Myocyte (in vitro differentiated cells): ENCODE data around the gene FAM50A. TPM values are rescaled to one million over a fixed set of nuclear protein-coding genes. Genes with fewer than 3 reads are reported as not detected.
"Not testable (repeated sequence)": the region's sequence is repeated elsewhere in the genome, so short reads cannot be mapped to it uniquely, and the experiment has no call there.

Experiments used
- DNase-seq: peaks from one replicate; pipeline ENCODE4 v3.0.0-alpha.2; 2012; ENCODE audit warnings: low read depth
- total RNA-seq: library from RNA; depleted of rRNA; stranded (reverse); fragments of >200 nt; gene quantifications from 2 replicates; pipeline ENCODE4 v1.2.3, GENCODE V29; 2014

The FAM50A gene
- total RNA-seq, 1 donor from 2014 or later: 85.0 TPM

DNA sequence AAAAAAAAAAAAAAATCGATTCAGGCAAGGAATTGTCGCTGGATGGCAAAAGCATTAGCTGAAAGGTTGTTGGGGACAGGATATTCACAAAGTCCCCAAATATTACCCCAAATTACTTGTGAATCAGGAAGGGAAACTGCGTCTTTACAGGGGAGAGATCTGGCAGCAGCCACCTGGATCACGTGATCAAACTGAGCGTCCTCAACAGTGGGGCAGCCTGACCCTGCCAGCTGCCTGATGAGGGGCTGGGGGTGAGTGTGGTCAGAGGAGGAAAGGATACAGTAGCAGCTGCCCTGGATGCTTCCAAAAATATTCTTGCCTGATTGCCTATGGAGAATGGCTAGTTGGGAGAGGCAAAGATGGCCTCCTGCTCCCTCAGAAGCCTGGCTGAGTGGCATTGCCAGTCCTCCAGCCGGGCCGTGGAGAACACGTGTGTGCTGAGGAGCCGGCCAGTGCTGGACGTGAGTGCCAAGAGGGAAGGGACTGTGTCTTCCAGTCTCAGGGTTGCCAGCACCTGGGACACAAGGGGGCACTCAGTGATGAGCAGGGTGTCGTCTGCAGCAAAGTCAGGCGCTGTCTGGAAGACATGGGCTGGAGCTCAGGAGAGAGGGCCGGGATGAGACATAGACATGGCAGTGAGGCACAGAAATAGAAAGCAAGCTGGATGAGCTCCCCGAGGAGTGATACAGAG, 38.1 kb downstream of the FAM50A start:
- DNase-seq: peak; percentile 58

DNA sequence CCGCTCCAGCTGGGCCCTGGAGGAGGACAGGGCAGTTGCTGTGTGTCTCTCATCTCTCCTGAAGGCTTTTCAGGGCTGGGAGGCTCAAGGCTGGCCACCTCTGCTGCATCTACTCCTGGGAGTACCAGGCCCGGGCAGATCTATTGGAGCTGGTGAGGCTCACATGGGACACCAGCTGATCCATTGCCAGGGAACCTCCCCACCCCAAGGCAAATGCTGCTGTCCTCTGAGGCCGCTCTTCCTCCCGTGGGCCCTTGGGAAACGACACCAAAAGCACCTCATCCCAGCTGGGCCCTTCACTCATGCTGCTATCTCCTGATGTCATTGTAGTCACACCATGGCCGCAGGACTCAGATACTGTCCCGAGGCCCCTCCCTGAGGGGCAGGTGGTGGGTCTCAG, 38.8 kb downstream of the FAM50A start:
- DNase-seq: peak; percentile 49

DNA sequence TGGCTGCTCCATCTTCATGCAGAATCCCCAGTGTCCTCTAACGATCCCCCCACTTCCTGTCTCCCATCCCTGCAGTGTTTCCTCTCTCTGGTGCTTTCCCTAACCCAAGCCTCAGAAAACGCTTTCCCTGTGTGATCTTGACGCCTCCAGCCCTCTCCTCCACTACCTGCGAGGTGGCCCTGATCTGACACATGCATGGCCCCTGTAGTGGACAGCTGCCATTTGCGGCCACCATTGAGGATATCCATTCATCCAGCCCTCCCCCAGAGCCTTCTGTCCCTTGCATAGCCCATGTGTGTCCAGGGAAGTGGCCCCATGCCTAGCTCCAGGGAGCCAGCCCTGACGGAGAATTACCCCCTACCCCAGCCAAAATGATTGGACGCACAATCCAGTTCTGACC, 39.4 kb downstream of the FAM50A start:
- DNase-seq: no peak

DNA sequence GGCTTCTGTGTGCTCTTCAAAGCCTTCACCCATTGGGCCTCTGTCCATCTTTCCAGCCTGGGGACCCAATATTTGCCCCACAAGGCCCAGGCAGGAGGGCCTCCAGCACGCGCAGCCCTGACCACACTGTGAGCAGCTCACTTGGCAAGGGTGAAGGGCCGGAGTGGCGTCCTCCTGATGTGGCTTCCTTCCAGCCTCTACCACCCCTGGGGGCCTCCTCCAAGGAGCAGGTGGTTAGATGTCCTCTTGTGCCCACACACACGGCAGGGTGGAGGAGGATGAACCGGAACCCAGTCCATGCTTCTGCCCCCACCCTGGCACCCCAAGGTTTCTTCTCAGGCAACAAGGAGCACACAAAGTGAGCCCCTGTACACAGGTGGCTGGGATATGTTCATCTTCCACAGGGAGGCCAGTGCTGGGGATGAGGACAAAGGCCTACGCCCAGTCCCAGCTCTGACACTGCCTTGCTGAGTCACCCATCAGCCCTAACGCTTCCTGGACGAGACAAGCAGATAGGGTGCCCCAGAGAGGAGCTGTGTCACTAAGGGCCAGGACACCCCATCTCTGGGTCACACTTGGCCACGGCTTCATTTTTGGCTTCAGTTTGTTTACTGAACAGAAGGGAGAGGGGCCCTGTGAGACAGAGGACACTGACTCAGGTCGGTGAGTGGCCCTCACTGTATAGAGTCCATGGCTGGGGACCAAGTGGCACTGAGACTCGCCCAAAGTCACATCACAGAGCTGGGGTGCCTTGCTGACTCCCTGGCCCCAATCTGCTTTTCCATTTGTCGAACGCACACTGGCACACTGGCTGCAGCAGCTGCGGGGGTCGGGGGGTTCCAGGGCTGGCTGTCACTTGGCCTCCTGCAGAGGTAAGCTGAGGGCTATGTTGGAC, 40.6 kb downstream of the FAM50A start:
- no peak for DNase-seq

DNA sequence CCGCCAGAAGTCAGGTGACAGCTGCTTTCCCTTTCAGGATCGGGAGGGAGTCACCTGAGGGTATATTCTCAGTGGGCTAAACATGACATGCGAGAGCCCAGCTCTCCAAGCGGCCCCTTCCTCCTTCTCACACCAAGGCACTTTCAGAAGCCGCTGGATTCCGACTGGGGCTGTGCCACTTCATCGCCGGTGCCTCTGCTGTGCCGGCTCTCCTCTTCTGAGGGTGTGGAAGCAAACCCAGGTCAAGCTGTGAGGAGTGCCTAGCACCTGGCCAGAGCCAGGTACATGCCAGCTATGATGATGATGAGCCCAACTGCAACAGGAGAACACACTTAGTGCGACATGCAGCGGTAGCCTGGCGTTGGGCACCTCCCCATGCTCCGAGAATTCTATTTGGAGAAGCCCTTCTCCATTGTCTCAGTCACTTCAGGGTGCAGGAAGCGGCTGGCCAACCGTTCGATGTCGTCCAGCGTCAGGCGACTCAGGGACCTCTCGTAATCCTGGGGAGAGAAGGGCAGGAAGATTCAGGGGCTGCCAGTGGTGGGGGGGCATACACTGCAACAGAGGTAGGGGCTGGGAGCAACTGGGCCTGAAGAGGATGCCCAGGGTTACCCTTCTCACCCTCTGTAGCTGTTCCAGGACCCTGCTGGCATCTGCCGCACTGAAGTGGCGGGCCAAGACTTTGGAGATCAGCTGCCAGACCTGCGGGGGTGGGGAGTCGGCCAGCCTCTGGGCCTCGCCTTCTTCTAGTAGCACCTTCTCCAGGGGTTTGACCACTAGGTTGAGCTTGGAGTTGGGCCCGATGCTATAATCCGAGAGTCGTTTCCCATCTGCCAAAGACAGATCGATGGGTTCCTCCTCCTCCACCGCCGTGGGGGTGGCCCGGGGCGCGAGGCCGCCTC, 41.5 kb downstream of the FAM50A start:
- no peak for DNase-seq

DNA sequence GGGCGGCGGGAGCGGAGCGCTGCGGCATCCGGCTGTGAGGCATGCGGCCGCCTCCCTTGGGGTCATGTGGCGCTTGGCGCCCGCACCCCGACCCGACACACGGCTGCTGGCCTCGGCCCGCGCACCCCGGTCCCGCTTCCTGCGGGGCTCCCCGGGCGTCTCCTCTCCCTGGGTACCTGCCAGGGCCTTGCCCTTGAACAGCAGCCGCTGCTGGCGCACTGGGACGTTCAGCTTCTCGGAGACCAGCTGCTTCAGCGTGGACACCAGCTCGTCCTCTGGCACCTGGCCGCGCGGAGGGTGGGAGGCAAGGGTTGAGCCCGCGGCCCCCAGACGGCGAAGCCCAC, 42.1 kb downstream of the FAM50A start:
- DNase-seq: peak; percentile 34

DNA sequence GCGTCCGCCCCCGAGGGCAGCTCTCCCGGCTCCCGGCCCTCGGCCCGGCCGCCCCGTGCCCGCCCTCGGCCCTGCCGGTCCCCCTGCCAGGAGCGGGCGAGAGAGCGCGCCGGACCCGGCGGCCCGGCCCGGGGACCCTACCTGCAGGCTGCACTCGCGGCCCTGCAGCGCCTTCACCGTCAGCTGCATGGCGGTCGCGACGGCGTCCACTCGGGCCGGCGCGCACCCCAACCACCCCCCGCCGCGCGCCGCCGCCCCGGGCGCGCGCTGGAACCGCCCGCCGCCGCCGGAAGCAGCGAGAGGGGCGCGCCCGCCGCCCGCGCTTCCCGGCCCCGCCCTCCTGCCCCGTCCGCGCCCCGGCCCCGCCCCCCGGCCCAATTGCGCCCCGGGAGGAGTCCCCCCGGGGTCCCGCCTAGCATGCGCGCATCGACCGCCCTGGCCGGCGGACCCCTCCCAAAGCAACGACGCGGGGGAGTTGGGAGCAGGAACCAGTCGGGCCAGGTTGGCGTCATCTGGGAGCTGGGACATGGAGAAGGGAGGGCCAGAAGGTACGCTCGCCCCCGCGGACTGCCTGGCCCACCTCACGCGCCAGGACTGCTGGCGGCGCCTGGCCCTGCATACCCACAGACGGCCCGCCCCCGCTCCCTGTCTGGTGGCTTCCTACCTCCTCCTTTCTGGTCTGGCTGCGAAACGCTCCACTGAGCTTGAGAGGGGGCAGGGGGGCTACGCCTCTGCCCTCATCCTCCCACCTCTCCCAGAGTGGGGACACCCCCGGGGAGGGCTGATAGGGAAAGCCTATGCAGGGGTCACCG, 42.7 kb downstream of the FAM50A start, which contains the start of gene UBL4A:
Gene UBL4A (minus strand): TSS at position 220 of the 812 bp plus-strand sequence. CDS start 31 bp downstream, at position 189.
- DNase-seq: peak; percentile 33

DNA sequence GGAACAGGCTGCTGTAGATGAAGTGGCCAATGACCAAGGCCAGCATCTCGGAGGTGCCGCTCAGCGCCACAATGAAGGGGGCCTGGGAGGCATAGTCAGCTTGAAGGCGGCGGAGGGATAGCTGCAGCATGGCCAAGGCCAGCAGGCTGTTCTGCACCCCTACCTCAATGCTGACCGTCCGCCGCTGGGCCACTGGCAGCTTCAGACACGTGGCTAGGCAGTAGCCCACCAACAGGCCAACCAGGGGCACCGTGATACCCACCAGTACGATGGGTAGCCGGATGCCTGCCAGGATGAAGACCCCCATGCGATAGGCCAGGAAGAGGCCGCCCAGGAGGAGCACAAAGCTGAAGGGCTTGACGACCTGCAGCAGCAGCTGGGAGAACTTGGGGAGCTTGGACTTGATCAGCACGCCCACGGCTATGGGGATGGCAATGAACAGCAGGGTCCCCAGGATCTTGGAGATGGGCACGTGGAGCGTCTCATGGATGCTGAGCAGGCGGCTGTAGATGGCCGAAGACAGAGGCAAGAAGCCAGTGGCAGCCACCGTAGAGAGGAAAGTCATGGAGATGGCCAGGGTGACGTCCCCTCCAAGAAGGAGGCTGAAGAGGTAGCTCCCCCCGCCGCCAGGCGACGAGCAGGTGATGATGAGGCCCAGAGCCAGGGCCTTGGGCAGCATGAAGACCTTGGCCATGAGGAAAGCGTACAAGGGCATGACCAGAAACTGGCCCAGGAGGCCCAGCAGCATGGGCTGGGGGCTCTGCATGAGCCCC, 43.8 kb downstream of the FAM50A start:
- DNase-seq: no peak

DNA sequence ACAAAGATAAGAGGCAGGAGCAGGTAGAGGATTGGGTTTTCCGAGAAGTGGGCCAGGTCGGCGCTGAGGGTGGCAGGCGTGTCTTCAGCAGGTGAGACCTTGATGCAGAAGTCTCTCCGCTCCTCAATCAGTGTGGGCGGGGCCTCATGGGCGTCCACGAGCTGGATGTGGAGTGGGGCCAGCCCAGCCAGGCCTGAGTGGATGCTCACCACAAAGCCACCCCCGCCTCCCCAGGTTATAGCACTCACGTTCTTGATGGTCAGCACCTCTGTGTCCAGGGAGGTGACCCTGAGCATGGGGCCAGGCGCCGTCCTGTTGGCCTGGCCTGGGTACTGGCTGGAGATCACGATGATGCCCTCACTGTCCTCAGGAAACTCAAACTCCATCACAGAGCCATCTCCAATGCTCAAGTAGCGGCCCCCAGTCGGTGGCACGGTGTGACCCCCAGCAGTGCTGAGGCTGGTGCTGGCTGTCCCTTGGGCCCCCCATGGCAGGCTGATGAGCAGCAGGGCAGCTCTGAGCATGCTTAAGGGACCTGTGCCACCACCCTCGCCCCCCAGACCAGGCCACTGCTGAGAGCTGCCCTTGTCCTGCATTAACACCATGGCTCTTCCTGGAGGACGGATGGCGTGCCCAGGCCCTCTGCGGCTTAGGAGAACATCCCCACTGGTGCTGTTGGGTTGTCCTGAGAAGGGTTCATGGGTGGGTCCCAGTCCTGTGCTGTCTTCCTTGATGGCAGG, 44.6 kb downstream of the FAM50A start:
- no peak for DNase-seq

DNA sequence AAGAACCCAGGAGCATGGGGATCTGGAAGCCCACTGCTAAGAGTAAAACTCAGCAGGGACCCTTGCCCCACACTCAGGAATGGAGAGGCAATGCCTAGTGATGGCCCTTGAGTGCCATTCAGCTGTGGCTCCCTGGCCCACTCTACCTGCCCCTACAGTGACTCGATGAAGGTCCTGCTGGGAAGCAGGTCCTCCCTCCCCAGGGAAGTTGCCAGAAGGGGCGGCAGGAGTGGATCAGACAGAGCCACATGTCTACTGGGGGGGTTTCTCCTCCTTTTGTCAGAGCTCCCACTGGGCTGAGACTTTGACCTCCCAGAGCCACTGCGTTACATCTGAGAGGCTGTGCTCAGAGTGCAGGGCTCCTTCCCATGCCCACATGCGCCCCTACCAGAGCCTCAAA, 45.2 kb downstream of the FAM50A start:
- no peak for DNase-seq

DNA sequence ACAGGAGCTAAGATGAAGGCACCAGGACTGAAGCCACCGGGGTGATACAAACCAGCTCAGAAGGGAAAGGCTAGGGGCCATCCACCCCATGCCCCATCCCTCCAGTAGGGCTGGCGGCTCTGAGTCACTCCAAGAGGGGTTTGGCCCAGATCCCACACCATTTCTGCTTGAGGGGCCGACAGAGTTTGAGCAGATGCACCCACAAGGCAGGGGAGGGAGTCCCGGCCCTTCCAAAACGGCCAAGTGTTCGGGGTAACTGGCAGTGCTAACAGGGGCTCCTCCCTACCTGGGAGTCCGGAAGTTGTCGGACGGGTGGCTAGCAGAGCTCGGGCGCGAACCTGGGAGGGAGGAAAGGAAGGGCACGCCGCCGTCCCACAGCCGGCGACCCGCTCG, 46.1 kb downstream of the FAM50A start:
- DNase-seq: peak; percentile 68

DNA sequence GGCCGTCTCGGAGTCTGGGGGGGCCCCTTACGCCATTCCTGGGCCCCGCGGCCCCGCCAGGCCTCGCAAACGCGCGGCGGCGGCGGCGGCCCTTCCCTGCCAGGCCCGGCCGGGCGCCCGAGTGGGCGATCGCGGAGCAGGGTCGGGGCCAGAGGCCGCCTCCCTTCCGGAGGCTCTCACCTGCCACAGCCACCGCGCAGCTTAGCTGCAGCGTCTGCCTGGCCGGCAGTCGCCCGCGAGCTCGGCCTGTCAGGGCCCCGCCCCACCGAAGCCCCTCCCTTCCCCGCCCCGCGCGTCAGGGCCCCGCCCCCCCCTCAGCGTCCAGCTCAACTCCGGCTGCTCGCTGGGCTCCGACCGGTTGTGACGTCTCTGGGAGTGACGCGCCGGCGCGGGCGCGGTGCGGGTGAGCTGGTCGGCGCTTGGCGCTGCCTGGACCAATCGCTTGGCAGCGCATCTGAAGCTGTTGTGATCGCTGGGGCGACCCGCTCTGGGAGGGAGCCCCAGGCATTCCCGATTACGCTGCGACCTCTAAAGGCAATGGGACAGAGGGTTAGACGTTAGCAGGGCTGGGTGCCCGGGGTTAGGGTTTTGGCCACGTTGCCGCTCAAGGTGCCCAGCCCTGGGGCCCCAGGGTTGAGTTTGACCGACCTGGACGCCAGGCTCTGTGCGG, 46.6 kb downstream of the FAM50A start, which contains the start of gene SLC10A3:
Gene SLC10A3 (minus strand): TSS at position 216 of the 670 bp plus-strand sequence. CDS start 1,689 bp downstream, outside the sequence.
- DNase-seq: peak; percentile 92

DNA sequence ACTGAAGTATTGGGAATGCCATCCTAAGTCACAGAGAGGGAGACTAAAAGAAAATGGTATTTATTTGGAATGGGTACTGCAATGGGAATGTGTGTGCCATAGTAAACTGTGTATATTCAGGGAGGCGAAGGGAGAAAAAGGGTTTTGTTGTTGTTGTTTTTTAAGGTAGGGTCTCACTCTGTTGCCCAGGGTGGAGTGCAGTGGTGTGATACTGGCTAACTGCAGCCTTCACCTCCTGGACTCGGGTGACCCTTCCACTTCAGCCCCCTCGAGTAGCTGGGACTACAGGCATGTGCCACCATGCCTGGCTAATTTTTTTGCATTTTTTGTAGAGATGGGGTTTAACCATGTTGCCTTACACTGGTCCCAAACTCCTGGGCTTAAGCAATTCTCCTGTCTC, 50.8 kb downstream of the FAM50A start:
- DNase-seq: no peak

DNA sequence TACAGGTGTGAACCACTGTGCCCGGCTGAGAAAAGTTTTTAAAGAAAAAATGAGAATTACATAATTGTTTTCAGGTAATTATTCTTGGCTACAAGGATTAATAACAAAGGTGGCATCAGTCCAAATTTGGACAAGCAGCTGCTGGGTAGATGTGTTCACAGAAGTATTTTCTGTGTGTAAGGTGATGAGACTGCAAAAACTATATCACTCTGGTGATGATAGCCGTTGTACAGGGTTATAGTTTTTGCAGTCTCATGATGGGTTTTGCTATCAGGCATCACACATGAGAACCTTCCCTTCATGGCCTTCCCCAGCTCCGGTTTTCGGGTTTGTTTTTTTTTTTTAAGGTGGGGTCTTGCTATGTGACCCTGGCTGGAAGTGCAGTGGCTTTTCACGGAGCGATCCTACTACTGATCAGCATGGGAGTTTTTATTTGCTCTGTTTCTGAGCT, 51.6 kb downstream of the FAM50A start:
- DNase-seq: no peak

DNA sequence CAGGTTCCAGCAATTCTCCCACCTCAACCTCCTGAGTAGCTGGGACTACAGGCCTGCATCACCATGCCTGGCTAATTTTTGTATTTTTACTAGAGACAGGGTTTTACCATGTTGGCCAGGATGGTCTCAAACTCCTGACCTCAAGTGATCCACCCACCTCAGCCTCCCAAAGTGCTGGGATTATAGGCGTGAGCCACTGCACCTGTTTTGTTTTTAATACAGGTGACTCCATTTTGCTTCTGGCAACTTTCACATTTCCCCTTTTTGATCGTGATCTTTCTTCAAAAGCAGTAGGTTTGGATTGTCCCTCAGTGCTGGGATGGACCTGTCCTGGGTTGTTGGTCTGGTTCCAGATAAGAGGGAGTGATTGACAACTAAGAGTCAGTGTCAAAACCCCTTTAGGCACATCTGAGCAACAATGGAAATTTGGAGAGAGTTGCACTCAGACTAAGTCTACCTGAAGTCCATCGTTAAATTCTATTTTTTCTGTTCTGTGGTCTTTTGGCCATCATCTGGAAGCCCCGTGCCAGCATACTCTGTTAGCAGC, 52.7 kb downstream of the FAM50A start:
- DNase-seq: not testable (repeated sequence)
